Right lobe of liver (tissue), 6 donors: ENCODE measurements around the gene C9orf152. TPM values are rescaled to one million over a fixed set of nuclear protein-coding genes. Genes with fewer than 3 reads are reported as not detected.

Experiments used
- ATAC-seq, 4 donors: fragments of 200-7000 bp; cut with Tn5 transposase; one replicate each; pipeline ENCODE4 v1.9.1; 2020; ENCODE audit warnings: mild to moderate bottlenecking in 4 of 4, moderate library complexity in 4 of 4
- DNase-seq, 3 donors: peaks; one replicate each; pipeline ENCODE4 v3.0.0-alpha.2; 2020
- H3K27ac ChIP-seq, 3 donors: fragments of 200-600 bp; one replicate each; pipeline ENCODE4 v1.8.0; 2022
- H3K27me3 ChIP-seq, 2 donors: fragments of 200-600 bp; one replicate each; pipeline ENCODE4 v1.8.0; 2022
- H3K36me3 ChIP-seq, 4 donors: fragments of 200-600 bp; sonication (generic) in 1 of 4; one replicate each; pipeline versions ENCODE4 v1.5.1 to v1.8.0; 2017 to 2022; ENCODE audit warnings: control low read depth in 1 of 4
- H3K4me1 ChIP-seq, 4 donors: fragments of 200-600 bp; sonication (generic) in 1 of 4; one replicate each; pipeline versions ENCODE4 v1.5.1 to v1.8.0; 2017 to 2022; ENCODE audit warnings: control low read depth in 1 of 4
- H3K4me3 ChIP-seq, 3 donors: fragments of 200-600 bp; one replicate each; pipeline ENCODE4 v1.8.0; 2022
- H3K9me3 ChIP-seq, 4 donors: fragments of 200-600 bp; sonication (generic) in 1 of 4; one replicate each; pipeline versions ENCODE4 v1.5.1 to v1.8.0; 2017 to 2022; ENCODE audit warnings: control low read depth in 1 of 4
- POLR2A ChIP-seq: fragments of 450-650 bp; IDR thresholded peaks from one replicate; pipeline ENCODE4 v1.6.1; 2017; ENCODE audit warnings: antibody characterized with exemption, mild to moderate bottlenecking
- WGBS: methylation state at CpG from one replicate; pipeline ENCODE4 v1.1.6; 2018; ENCODE audit warnings: low coverage, low lambda C conversion rate; ENCODE audit not compliant: insufficient coverage; ENCODE audit errors: missing lambda C conversion rate; 5-methylcytosine and 5-hydroxymethylcytosine counted together
- intact Hi-C, 2 donors: fragments of 100-400 bp; cut with DNase I; formaldehyde crosslinking; loops; one replicate each; pipeline versions ENCODE4 v1.11.2 to v1.14.1; 2022
- total RNA-seq, 6 experiments: library from RNA; depleted of rRNA in 2 of 6; stranded (reverse); fragments of >200 nt in 2 of 6; fragmentation: NEBNext Ultra II Directional in 3 of 6; extraction: Animal tissue kit (Norgen Biotek cat#: 25700) in 3 of 6; gene quantifications; one replicate each; pipeline versions ENCODE4 v1.1.0 to v1.2.4, GENCODE V29; 2016 to 2023
- TF ChIP-seq, protein P1 (sequence below), 4 donors: fragments of 200-600 bp in 3 of 4; fragments of 450-650 bp in 1 of 4; IDR thresholded peaks; one replicate each; pipeline versions ENCODE4 v1.5.1 to v1.8.0; 2016 to 2022; ENCODE audit warnings: antibody characterized with exemption in 4 of 4, mild to moderate bottlenecking in 2 of 4
- donor health status: DM: no; HTN: yes; CAD: no.
- donor health status: DM: no; HTN: no; CAD: no.
- donor health status: DM: no; HTN: no; CAD: no.
- donor health status: DM: no; HTN: yes; CAD: no.
- donor health status: DM: no; HTN: yes; CAD: no.

Gene C9orf152
- total RNA-seq, 6 experiments from 2014 or later = 0.06 to 3.5 (median 0.74) TPM; not detected in 2

DNA sequence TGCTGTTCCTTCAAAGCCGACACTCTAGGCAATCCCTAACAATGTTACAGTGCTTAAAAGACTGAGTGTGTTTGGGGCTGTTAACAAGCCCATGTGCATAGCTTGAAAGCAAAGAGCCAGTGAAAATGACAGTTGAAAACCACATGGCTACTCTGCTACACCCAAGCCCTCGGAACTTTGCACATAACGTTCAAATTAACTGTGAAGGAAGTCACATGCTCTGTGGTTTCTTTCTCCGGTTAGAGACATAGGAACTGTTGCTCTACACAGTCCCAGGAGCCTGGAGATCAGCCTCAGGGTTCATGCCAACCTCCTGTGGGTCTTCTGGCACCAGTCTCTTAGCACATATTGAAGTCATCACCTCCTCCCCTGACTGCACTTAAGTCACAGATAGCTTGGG is 51.1 kb downstream of the C9orf152 start:
- Histone ChIP-seq H3K36me3 (no peaks in the 10 kb centered on the region), H3K9me3 (no peaks in the 10 kb centered on the region), H3K4me1 (peaks cover 0 to 5% (median 2%) of the 10 kb centered on the region in 4 donors), H3K4me3 (no peak overlapping the region), H3K27me3 (no peaks in the 10 kb centered on the region), H3K27ac (no peak overlapping the region)
- ATAC-seq (peak; percentile 46 to 70 (median 54)), DNase-seq (no peak)
- 54% methylated on average over 3 of the region's 4 CpGs for WGBS
- TF ChIP-seq POLR2A = no peak
- TF ChIP-seq, protein P1, sequence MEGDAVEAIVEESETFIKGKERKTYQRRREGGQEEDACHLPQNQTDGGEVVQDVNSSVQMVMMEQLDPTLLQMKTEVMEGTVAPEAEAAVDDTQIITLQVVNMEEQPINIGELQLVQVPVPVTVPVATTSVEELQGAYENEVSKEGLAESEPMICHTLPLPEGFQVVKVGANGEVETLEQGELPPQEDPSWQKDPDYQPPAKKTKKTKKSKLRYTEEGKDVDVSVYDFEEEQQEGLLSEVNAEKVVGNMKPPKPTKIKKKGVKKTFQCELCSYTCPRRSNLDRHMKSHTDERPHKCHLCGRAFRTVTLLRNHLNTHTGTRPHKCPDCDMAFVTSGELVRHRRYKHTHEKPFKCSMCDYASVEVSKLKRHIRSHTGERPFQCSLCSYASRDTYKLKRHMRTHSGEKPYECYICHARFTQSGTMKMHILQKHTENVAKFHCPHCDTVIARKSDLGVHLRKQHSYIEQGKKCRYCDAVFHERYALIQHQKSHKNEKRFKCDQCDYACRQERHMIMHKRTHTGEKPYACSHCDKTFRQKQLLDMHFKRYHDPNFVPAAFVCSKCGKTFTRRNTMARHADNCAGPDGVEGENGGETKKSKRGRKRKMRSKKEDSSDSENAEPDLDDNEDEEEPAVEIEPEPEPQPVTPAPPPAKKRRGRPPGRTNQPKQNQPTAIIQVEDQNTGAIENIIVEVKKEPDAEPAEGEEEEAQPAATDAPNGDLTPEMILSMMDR (IDR thresholded peaks at IDR 0.05) = no peak
- intact Hi-C loops = loop anchor here (10.0 kb wide), 1 partner anchor 252 kb away; no protein-coding TSS in a partner anchor

DNA sequence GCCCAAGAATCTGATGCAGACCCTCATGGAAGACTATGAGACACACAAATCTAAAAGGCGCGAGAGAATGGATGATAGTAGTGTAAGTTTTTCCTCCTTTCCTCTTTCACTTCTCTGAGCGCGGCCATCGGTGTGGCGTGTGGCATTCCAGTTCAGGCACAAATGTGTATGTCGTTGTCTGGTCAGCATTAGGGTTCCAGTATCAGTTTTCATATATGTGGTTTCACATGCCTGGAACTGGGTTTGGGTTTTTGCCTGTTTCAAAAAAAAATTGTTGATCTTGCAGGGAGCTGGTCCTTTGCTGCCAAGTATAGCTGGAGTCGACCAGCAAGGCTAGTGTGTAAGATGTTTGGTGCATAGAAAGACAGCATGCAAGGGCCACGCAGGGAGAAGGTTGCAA is 51.5 kb downstream of the C9orf152 start:
- Histone ChIP-seq H3K27me3 (no peaks in the 10 kb centered on the region), H3K36me3 (no peaks in the 10 kb centered on the region), H3K27ac (no peak overlapping the region), H3K4me1 (peaks cover 0 to 10% (median 4%) of the 10 kb centered on the region in 4 donors), H3K9me3 (no peaks in the 10 kb centered on the region), H3K4me3 (no peak overlapping the region)
- WGBS = 65% methylated on average over 9 of the region's 9 CpGs
- TF ChIP-seq POLR2A = no peak
- TF ChIP-seq, protein P1 (IDR thresholded peaks at IDR 0.05) = no peak
- ATAC-seq (no peak), DNase-seq (no peak)
- intact Hi-C loops = loop anchor here (10.0 kb wide), 1 partner anchor 252 kb away; no protein-coding TSS in a partner anchor

DNA sequence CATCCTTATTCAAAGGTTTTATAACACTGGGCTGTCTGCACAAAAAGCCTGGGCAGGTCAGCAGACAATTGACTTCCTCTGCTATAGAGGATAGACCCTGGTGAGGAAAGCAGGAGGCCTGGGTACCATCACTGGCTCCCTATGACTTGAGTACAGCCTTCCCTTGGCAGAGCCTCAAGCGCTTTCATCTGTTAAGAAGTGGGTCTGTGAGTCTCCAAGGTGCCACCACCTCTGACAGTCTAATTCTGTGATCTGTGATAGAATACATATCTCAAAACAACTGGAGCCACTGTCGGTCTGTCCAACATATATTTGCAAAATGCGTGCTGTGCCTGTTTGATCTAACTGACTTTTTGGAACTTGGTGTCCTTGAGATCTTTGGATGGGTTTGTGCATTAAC is 52.2 kb downstream of the C9orf152 start:
- Histone ChIP-seq H3K4me3 (no peak overlapping the region), H3K27ac (no peak overlapping the region), H3K9me3 (no peaks in the 10 kb centered on the region), H3K4me1 (peaks cover 0 to 10% (median 4%) of the 10 kb centered on the region in 4 donors), H3K36me3 (no peaks in the 10 kb centered on the region), H3K27me3 (no peaks in the 10 kb centered on the region)
- WGBS = 55% methylated on average over 2 of the region's 3 CpGs
- ATAC-seq (no peak), DNase-seq (no peak)
- TF ChIP-seq, protein P1 (IDR thresholded peaks at IDR 0.05) = no peak
- TF ChIP-seq POLR2A = no peak
- intact Hi-C loops = loop anchor here (10.0 kb wide), 1 partner anchor 251 kb away; no protein-coding TSS in a partner anchor

DNA sequence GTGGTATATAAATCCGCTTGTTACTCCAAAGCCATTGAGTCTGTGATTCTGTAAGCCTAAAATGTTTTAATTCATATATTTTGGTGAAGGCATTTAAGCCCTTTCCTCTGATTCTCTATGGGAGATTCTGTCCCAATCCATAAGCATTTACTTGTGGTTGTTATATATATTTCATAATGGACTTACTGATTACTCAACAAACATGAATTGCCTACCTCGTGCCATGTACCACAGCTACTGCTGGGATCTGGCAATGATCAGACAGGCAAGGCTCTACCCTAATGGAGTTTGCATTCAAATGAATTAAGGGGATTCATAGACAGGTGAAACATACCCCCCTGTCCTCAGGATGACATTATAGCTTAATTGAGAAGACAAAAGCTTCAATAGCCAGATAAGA is 54.5 kb downstream of the C9orf152 start:
- DNase-seq (no peak), ATAC-seq (no peak)
- Histone ChIP-seq H3K4me1 (peaks cover 0 to 10% (median 4%) of the 10 kb centered on the region in 4 donors), H3K9me3 (no peaks in the 10 kb centered on the region), H3K36me3 (no peaks in the 10 kb centered on the region), H3K27ac (no peak overlapping the region), H3K4me3 (no peak overlapping the region), H3K27me3 (no peaks in the 10 kb centered on the region)
- intact Hi-C loops = loop anchor here (10.0 kb wide), 1 partner anchor 249 kb away; no protein-coding TSS in a partner anchor
- WGBS = 46% methylated on average over 2 of the region's 2 CpGs
- TF ChIP-seq, protein P1 (IDR thresholded peaks at IDR 0.05) = no peak
- TF ChIP-seq POLR2A = no peak
